Stimulated activated CD8-positive, alpha-beta memory T cell treated with anti-CD3 and anti-CD28 coated beads, Interleukin-2, amount 100 ng/mL, for 48 hours (primary cell): ENCODE data around the gene SYT12.
"Not testable (repeated sequence)": the region's sequence is repeated elsewhere in the genome, so short reads cannot be mapped to it uniquely, and the experiment has no call there.

Experiments
- DNase-seq, 2 donors: peaks; one replicate each; pipeline ENCODE4 v3.0.0-alpha.2; 2020; ENCODE audit warnings: low read depth in 2 of 2

Gene SYT12

GRCh38 chr11:66996609-66997273 lies 26.2 kb upstream of the SYT12 start:
- DNase-seq, result no peak

- DNase-seq, result no peak
Observed at GRCh38 chr11:66999555-66999954, 23.4 kb upstream of the SYT12 start.

DNA sequence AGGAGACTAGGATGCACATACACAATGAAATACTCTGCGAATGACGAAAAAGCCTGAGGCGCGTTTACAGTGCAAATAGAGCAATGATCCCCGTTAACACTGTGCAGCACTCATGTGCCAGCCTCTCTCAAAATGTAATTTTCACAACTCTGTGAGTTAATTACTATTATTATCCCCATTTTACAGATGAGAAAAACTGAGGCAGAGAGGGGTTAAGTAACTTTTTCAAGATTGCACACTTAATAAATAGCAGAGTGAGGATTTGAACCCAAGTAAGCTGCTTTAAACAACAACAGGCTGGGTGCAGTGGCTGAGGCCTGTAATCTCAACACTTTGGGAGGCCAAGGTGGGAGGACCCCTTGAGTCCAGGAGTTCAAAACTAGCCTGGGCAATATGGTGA lies 21.6 kb upstream of the SYT12 start:
- DNase-seq, result no peak

GRCh38 chr11:67002297-67002913 lies 20.5 kb upstream of the SYT12 start:
- no peak for DNase-seq

- DNase-seq, result no peak
Observed at GRCh38 chr11:67002921-67003411, 20.0 kb upstream of the SYT12 start.

DNA sequence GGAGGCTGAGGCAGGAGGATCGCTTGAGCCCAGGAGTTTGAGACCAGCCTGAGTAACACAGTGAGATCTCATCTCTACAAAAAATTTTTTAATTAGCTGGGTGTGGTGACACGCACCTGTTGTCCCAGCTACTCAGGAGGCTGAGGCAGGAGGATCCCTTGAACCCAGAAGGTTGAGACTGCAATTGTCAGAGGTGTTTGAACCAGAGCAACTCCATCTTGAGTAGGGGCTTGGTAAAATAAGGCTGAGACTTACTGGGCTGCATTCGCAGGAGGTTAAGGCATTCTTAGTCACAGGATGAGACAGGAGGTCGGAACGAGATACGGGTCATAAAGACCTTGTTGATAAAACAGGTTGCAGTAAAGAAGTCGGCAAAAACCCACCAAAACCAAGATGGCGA lies 17.7 kb upstream of the SYT12 start:
- not testable (repeated sequence) for DNase-seq

DNA sequence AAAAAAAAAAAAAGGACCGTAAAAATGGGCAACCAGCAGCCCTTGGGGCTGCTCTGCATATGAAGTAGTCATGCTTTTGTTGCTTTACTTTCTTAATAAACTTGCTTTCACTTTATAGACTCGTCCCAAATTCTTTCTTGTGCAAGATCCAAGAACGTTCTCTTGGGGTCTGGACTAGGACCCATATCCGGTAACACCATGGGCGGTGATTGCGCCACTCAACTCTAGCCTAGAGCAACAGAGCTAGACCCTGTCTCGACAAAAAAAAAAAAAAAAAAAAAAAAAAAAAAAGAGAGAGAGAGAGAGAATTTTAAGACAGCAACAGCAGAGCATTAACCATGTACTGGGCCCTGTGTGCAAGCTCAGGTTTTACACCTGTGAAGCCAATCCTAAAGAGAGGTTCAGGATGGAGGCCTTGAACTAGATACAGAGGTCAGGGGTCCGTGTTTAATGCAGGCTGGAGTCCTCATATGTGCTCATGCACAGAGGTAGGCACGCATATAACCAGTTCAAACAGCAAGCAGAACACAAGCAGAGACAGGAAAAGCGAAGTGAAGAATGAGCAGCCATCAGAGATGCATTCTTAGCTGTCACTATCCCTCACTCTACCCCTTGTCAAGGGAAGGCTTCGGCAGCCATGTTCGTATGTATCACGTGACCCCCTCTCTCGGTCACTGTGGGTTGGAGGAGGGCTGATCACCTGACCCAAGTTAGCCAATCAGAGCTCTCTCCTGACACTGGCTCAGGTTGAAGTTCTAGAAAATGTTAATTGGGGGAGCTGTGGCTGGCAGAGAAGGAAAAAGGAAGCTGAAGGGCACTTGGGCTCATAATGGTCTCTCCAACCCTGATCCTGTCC lies 16.7 kb upstream of the SYT12 start:
- DNase-seq, result peak in 1 of 2 donors; percentile 19

GRCh38 chr11:67007126-67007525 lies 15.8 kb upstream of the SYT12 start:
- no peak for DNase-seq

DNA sequence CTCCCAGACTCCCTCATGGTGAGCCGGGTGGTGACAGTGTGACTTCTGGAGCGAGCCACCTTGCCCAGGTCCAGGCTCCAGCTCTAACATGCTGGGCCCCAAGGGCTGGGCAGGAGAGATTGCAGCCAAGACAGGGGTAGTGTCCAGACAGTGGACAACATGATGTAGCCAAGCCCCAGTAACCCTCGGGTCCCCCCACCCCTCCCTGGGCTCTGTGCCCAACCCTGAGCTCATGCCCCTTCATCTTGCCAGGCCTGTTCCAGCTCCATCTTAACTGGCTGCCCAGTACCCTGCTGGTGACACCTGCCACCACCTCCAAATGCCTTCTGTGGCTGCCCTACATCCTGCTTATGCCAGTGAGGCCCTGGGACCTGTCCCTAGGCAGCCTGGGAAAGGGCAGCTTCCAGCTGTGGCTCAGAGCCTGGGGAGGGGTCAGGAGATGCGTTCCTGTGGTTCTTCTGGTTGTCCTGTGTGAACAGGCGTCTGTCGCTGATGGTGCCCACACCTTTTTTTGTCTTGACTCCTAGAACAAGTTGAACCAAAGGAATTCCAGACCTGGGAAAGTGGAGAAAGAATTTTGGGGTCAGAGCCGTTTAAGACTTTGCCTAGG lies 12.5 kb upstream of the SYT12 start:
- DNase-seq, result no peak

DNA sequence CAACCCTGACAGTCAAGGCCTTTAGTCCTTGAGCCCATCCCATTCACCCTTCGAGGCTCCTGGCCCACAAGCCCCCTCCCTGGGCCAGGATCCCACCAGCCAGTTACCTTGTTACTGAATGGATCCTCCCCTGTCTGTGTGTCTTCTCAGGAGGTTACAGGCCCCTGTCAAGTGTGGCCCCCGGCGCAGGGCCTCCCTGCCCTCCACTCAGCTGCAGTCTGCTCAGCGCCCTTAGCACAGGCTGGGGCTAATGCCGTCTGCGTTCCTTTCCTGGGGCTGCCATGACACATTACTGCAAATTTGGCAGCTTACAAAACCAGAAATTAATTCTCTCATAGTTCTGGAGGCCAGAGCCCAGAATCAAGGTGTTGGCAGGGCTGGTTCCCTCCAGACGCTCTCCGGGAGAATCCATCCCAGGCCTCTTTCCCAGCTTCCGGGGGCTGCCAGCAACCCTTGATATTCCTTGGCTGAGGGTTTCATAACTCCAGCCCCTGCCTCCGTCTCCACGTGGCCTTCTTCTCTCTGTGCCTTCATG lies 9.4 kb upstream of the SYT12 start:
- no peak for DNase-seq

- DNase-seq, result no peak
Observed at GRCh38 chr11:67014343-67014742, 8.6 kb upstream of the SYT12 start.

DNA sequence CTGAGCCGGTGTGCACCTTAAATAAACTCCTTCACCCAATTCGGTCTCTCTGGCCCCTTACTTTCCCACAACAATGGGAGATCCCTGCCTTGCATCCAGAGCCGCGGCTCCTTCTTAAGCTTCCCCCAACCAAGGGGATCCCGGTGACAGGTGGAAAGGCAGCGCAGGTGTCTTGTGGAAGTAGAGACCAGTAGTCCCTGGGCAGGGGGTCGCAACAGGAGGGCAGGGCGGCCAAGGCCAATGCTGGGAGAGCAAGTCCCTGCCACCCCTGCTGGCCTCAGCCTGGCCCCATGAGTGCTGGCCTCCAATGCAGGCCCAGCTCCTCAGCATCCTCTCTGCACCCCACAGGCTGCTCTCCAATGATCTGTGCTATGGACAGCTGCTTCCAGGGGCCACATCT lies 7.9 kb upstream of the SYT12 start:
- DNase-seq, result no peak

- DNase-seq, result no peak
Observed at GRCh38 chr11:67016550-67016949, 6.4 kb upstream of the SYT12 start.

- no peak for DNase-seq
Observed at GRCh38 chr11:67020949-67021348, 2.0 kb upstream of the SYT12 start.

- no peak for DNase-seq
Observed at GRCh38 chr11:67022341-67022933, 497 bp upstream of the SYT12 start.

GRCh38 chr11:67023957-67024353 lies 1.0 kb downstream of the SYT12 start:
- no peak for DNase-seq

- DNase-seq, result peak in 1 of 2 donors; percentile 32
Observed at GRCh38 chr11:67024410-67024809, 1.5 kb downstream of the SYT12 start.

GRCh38 chr11:67024966-67025365 lies 2.0 kb downstream of the SYT12 start:
- DNase-seq, result no peak

- DNase-seq, result no peak
Observed at GRCh38 chr11:67025750-67026149, 2.8 kb downstream of the SYT12 start.

DNA sequence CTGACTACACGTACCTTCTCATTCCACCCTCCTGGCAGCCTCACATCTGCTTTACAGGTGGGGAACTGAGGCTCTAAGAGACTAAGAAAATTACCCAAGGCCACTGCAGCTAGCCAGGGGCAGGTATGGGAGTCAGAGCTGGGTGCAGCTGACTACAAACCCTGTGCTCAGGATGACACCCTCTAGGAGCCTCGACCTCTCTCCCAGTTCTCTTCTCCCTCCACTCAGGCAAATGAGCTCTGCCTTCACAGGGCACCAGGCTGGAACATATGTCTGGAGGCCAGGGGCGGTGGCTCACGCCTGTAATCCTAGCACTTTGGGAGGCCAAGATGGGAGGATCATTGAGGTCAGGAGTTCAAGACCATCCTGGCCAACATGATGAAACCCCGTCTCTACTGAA lies 4.0 kb downstream of the SYT12 start:
- no peak for DNase-seq

DNA sequence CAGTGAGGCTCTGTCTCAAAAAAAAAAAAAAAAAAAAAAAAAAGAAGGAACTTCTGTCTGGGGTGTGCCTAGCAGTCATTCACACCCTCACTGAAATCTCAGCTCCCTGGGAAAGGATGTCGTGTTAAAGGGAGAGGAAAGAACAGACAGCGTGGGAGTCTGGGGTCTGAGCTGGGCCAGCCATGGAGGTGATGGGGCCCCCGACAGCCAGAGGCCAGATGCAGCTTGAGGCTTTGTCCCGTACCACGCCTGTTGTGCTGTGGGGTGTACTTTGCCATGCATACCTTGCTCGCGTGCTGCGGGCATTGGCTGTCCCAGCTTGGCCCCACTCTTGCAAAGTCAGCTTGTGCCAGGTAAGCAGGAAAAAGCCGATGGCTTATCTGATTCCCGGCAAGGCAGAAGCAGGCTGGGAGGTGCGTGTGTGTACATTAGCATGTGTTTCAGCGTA lies 4.6 kb downstream of the SYT12 start:
- no peak for DNase-seq
